ENCODE results near the gene HNF1B.

The HNF1B gene

DNA sequence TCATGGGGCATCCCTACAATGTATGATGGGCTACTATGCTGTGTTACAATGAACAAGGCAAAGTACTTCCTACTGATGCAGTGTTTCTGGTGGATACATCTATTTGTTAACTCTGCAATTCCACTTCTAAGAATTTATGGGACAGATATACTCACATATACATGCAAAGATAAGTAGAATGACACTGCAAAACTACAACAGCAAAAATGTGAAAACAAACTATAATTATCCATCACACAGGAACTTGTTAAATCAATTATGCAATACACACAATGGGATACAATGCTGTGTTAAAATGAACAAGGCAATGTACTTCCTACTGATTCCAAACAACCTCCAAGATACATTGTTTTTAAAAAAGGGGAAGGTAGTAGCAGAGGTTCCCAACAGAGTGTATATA is 104.8 kb downstream of the HNF1B start:
- in situ Hi-C loops (cut with MboI; ENCODE audit: low sequenced_read_pairs): no loop called here

DNA sequence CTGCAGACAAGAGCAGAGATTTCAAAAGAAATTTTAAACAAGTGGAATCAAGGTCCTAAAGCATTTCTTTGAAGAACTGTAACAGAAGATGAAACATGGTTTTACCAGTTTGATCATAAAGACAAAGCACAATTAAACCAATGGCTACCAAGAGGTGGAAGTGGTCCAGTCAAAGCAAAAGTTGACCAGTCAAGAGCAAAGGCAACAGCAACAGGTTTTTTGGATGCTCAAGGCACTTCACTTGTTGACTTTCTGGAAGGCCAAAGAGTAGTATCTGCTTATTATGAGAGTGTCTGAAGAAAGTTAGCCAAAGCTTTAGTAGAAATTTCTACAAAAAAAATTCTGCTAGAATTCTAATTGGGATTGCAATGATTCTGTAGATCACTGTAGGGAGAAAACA is 106.9 kb downstream of the HNF1B start:
- in situ Hi-C loops (cut with MboI; ENCODE audit: low sequenced_read_pairs): no loop called here
